HFFc6 (cell line): ENCODE measurements around the gene DDX5. TPM values are rescaled to one million over a fixed set of nuclear protein-coding genes. Genes with fewer than 3 reads are reported as not detected.

Experiments
- DNase-seq: peaks from one replicate; pipeline ENCODE4 v3.0.0-alpha.2; 2018
- H3K27ac Mint-ChIP-seq: 2 replicates; pipeline ENCODE4 v1.8.0; 2020; ENCODE audit warnings: mild to moderate bottlenecking, mixed read lengths
- H3K27me3 Mint-ChIP-seq: 2 replicates; pipeline ENCODE4 v1.8.0; 2021; ENCODE audit warnings: mild to moderate bottlenecking, moderate library complexity, mixed read lengths; ENCODE audit not compliant: insufficient read depth
- H3K36me3 Mint-ChIP-seq: 2 replicates; pipeline ENCODE4 v1.8.0; 2021; ENCODE audit warnings: low read depth, mixed read lengths
- H3K4me1 Mint-ChIP-seq: 2 replicates; pipeline ENCODE4 v1.8.0; 2020; ENCODE audit warnings: low read depth, mixed read lengths
- H3K4me3 Mint-ChIP-seq: 2 replicates; pipeline ENCODE4 v1.8.0; 2020; ENCODE audit warnings: mild to moderate bottlenecking, moderate library complexity, mixed read lengths
- H3K9me3 Mint-ChIP-seq: 2 replicates; pipeline ENCODE4 v1.8.0; 2020; ENCODE audit warnings: mild to moderate bottlenecking, mixed read lengths
- CTCF ChIP-seq: fragments of 200-600 bp; sonication (generic); IDR thresholded peaks from 2 replicates; pipeline ENCODE4 v1.5.0; 2021; ENCODE audit warnings: antibody characterized with exemption, mild to moderate bottlenecking
- microRNA-seq: library from miRNA; unstranded; fragments of <30 nt; microRNA quantifications from one replicate; pipeline ENCODE4, GENCODE V29; 2019
- total RNA-seq, 6 experiments: library from RNA; stranded (reverse); fragmentation: NEBNext Ultra II Directional; extraction: Animal tissue kit (Norgen Biotek cat#: 25700); gene quantifications; 2 replicates in 1 of 6; 3 replicates in 5 of 6; pipeline ENCODE4 v1.2.3, GENCODE V29; 2021

The DDX5 gene
- total RNA-seq, 6 experiments from 2014 or later = 537 to 635 (median 600) TPM

- no peak overlapping the region for H3K27ac Mint-ChIP-seq
- no peaks in the 10 kb centered on the region for H3K9me3 Mint-ChIP-seq
- H3K27me3 Mint-ChIP-seq = no peaks in the 10 kb centered on the region
- no peaks in the 10 kb centered on the region for H3K36me3 Mint-ChIP-seq
- H3K4me1 Mint-ChIP-seq = peaks cover 21% of the 10 kb centered on the region
- no peak overlapping the region for H3K4me3 Mint-ChIP-seq
- DNase-seq = no peak
- TF ChIP-seq CTCF = no peak
These were observed 49.9 kb downstream of the DDX5 start for GRCh38 chr17:64455993-64456885.

- H3K27me3 Mint-ChIP-seq = peaks cover 6% of the 10 kb centered on the region
- peak overlapping the region; percentile 91 for H3K27ac Mint-ChIP-seq
- no peak for TF ChIP-seq CTCF
- H3K4me1 Mint-ChIP-seq = peaks cover 12% of the 10 kb centered on the region
- peak overlapping the region; percentile 68; the same call in 1 of the 2 replicates for H3K4me3 Mint-ChIP-seq
- H3K36me3 Mint-ChIP-seq = no peaks in the 10 kb centered on the region
- DNase-seq = no peak
- no peaks in the 10 kb centered on the region for H3K9me3 Mint-ChIP-seq
These were observed 56.5 kb downstream of the DDX5 start for GRCh38 chr17:64449545-64449944.

GRCh38 chr17:64448665-64449512 lies 57.2 kb downstream of the DDX5 start, which contains the start of gene MILR1:
Gene MILR1 (plus strand): TSS chr17:64449115. CDS start chr17:64449169, 54 bp downstream.
- TF ChIP-seq CTCF = no peak
- H3K27me3 Mint-ChIP-seq = peaks cover 6% of the 10 kb centered on the region
- H3K27ac Mint-ChIP-seq = peak within 1 kb of the TSS; percentile 91
- DNase-seq = peak; percentile 55
- H3K4me3 Mint-ChIP-seq = peak within 1 kb of the TSS; percentile 68
- H3K9me3 Mint-ChIP-seq = no peaks in the 10 kb centered on the region
- H3K36me3 Mint-ChIP-seq = no peaks in the 10 kb centered on the region
- peaks cover 12% of the 10 kb centered on the region for H3K4me1 Mint-ChIP-seq

Small RNA genes lying within 50 kb of the gene (microRNA-seq; reads per million reads assigned to microRNA genes)
- gene MIR3064 (9.3 reads per million, percentile 7 among the genes with 10 or more reads in this experiment), gene MIR5047 (not detected)

Other genes with a start within 250 kb of the DDX5 start
- 10 to 100 TPM; 41.2 to 58.7 (median 44.4) TPM for gene TEX2, start 243.0 kb downstream of the DDX5 start, total RNA-seq
- gene PECAM1, start 115.4 kb downstream of the DDX5 start, total RNA-seq = under 1 TPM in 1 of 6 experiments, not detected in 5; 0.02 TPM
- 1 to 10 TPM in 4 of 6 experiments, under 1 TPM in 2; 0.61 to 2.5 (median 1.5) TPM for gene MILR1, start 57.2 kb downstream of the DDX5 start, total RNA-seq
- gene POLG2, start 9.2 kb downstream of the DDX5 start, total RNA-seq = 10 to 100 TPM in 1 of 6 experiments, 1 to 10 TPM in 5; 6.5 to 11.8 (median 7.3) TPM
- 10 to 100 TPM in 5 of 6 experiments, 1 to 10 TPM in 1; 9.0 to 13.0 (median 11.5) TPM for gene CEP95, start 688 bp upstream of the DDX5 start, total RNA-seq
- gene SMURF2, start 156.0 kb upstream of the DDX5 start, total RNA-seq = 100 to 1,000 TPM in 3 of 6 experiments, 10 to 100 TPM in 3; 92.5 to 206 (median 99.1) TPM